Body of pancreas (tissue), 4 donors: ENCODE results near the gene SRRM2. TPM values are rescaled to one million over a fixed set of nuclear protein-coding genes. Genes with fewer than 3 reads are reported as not detected.

Experiments
- ATAC-seq: fragments of 150-250 bp; one replicate; pipeline ENCODE4 v1.9.1; 2016
- DNase-seq, 4 donors: peaks; one replicate each; pipeline ENCODE4 v3.0.0-alpha.2; 2019
- H3K27ac ChIP-seq, 4 donors: fragments of 200-600 bp; sonication (generic); 1 replicate in 3 of 4; 2 replicates in 1 of 4; pipeline versions ENCODE4 v1.5.1 to v1.6.1; 2016 to 2019; ENCODE audit warnings: mild to moderate bottlenecking in 1 of 4, mixed read lengths in 1 of 4, moderate library complexity in 1 of 4
- H3K27me3 ChIP-seq, 2 donors: fragments of 200-600 bp; sonication (generic); one replicate each; pipeline ENCODE4 v1.6.0; 2016; ENCODE audit warnings: mild to moderate bottlenecking in 1 of 2
- H3K36me3 ChIP-seq, 2 donors: fragments of 200-600 bp; sonication (generic); replicated peaks in 1 of 2; 2 replicates each; pipeline ENCODE4 v1.5.1; 2016; ENCODE audit warnings: low read depth in 2 of 2; ENCODE audit not compliant: insufficient read depth in 1 of 2
- H3K4me1 ChIP-seq: fragments of 200-600 bp; sonication (generic); one replicate; pipeline ENCODE4 v1.6.0; 2016
- H3K4me3 ChIP-seq, 2 donors: fragments of 200-600 bp; sonication (generic); 1 replicate in 1 of 2; 2 replicates in 1 of 2; pipeline ENCODE4 v1.5.1; 2016 to 2019
- H3K9me3 ChIP-seq, 3 donors: fragments of 200-600 bp; sonication (generic); 1 replicate in 2 of 3; 2 replicates in 1 of 3; pipeline ENCODE4 v1.5.1; 2016
- CTCF ChIP-seq, 7 experiments: fragments of 450-650 bp in 4 of 7; fragments of 200-600 bp in 3 of 7; sonication (generic) in 3 of 7; IDR thresholded peaks; one replicate each; pipeline ENCODE4 v1.5.1; 2016 to 2019; ENCODE audit warnings: antibody characterized with exemption in 7 of 7
- POLR2A ChIP-seq, 3 donors: fragments of 450-650 bp; IDR thresholded peaks; one replicate each; pipeline ENCODE4 v1.6.1; 2016; ENCODE audit warnings: antibody characterized with exemption in 3 of 3, mild to moderate bottlenecking in 2 of 3
- WGBS, 2 donors: methylation state at CpG; one replicate each; pipeline ENCODE4 v1.1.5; 2017; 5-methylcytosine and 5-hydroxymethylcytosine counted together
- intact Hi-C: fragments of 100-400 bp; cut with DNase I; formaldehyde crosslinking; loops from one replicate; pipeline ENCODE4 v1.15.1; 2023
- total RNA-seq, 2 donors: library from RNA; depleted of rRNA; stranded (reverse); fragments of >200 nt; gene quantifications; one replicate each; pipeline ENCODE4 v1.1.0, GENCODE V29; 2016

Gene SRRM2
- total RNA-seq, 2 donors from 2014 or later, result 231 to 1,198 TPM

- ATAC-seq, result no peak
- intact Hi-C loops, result no loop called here
- H3K4me3 ChIP-seq, result no peak overlapping the region
- H3K4me1 ChIP-seq, result peaks cover 5% of the 10 kb centered on the region
- H3K27ac ChIP-seq, result no peak overlapping the region
- 77% methylated on average over 12 to 20 of the region's 20 CpGs for WGBS, 2 donors
- H3K27me3 ChIP-seq, result no peaks in the 10 kb centered on the region
- no peak for DNase-seq
- TF ChIP-seq POLR2A (IDR thresholded peaks at IDR 0.05), result no peak
- H3K36me3 ChIP-seq, result no peaks in the 10 kb centered on the region
- no peaks in the 10 kb centered on the region for H3K9me3 ChIP-seq
Measured at GRCh38 chr16:2814551-2815298, 62.3 kb downstream of the SRRM2 start.

GRCh38 chr16:2815299-2815771 is 62.9 kb downstream of the SRRM2 start:
- Histone ChIP-seq H3K9me3 (no peaks in the 10 kb centered on the region), H3K27me3 (no peaks in the 10 kb centered on the region), H3K4me3 (no peak overlapping the region), H3K36me3 (no peaks in the 10 kb centered on the region), H3K4me1 (peaks cover 5% of the 10 kb centered on the region), H3K27ac (no peak overlapping the region)
- ATAC-seq (no peak), DNase-seq (no peak)
- WGBS, 2 donors, result 60 to 75% methylated on average over 5 to 10 of the region's 10 CpGs
- intact Hi-C loops, result no loop called here
- TF ChIP-seq POLR2A (IDR thresholded peaks at IDR 0.05) (no peak), CTCF (IDR thresholded peaks at IDR 0.05) (no peak)

GRCh38 chr16:2816751-2817339 is 64.4 kb downstream of the SRRM2 start, which contains the start of gene PRSS21:
PRSS21 (plus strand) TSS chr16:2817237; CDS start chr16:2817269, 32 bp downstream.
- Histone ChIP-seq H3K27me3 (no peaks in the 10 kb centered on the region), H3K9me3 (no peaks in the 10 kb centered on the region), H3K27ac (no peak within 1 kb of the TSS), H3K36me3 (no peaks in the 10 kb centered on the region), H3K4me3 (no peak within 1 kb of the TSS), H3K4me1 (peaks cover 5% of the 10 kb centered on the region)
- WGBS, 2 donors, result 38 to 57% methylated on average over 19 to 28 of the region's 28 CpGs
- ATAC-seq (peak; percentile 10), DNase-seq (peak in 1 of 4 donors; percentile 27)
- intact Hi-C loops, result no loop called here
- TF ChIP-seq CTCF (IDR thresholded peaks at IDR 0.05), result peak in 1 of 7 experiments; percentile 11
- no peak for TF ChIP-seq POLR2A (IDR thresholded peaks at IDR 0.05)

DNA sequence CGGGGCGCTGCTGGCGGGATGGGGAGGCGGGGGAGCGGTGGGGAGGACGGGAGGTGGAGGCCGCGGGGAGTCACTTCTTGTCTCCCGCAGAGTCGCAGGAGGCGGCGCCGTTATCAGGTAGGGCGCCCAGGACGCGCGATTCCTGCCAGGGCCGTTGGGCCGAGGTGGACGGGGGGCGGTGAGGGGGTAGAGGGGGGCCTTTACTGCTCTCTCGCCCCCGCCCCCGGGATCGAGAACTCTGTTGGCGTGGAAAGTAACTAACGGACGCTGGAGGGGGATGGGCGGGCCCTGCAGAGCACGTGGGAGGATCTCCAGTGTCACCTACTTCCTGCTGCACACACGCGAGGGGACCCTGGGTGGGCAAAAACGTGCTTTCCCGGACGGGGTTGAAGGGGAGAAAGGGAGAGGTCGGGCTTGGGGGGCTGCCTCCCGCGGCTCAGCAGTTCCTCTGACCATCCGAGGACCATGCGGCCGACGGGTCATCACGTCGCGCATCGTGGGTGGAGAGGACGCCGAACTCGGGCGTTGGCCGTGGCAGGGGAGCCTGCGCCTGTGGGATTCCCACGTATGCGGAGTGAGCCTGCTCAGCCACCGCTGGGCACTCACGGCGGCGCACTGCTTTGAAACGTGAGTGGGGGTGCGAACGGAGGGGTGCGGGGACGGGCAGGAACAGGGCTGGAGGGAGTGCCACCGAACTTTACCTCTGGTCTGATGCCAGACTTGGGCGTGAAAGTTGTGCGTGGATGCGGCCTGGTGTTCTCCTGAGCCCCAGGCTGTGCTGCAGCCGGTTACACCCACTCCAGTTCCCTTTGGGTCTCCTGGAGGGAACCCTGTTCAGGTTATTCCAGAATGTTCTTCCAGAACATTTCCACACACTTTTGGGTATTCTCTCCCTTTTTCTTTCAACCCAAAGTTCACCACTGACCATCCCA is 65.2 kb downstream of the SRRM2 start:
- Histone ChIP-seq H3K27ac (no peak overlapping the region), H3K9me3 (no peaks in the 10 kb centered on the region), H3K27me3 (no peaks in the 10 kb centered on the region), H3K4me3 (no peak overlapping the region), H3K4me1 (peaks cover 5% of the 10 kb centered on the region), H3K36me3 (no peaks in the 10 kb centered on the region)
- peak; percentile 15 for ATAC-seq
- peak in 1 of 4 donors; percentile 2 for DNase-seq
- intact Hi-C loops, result no loop called here
- TF ChIP-seq POLR2A (IDR thresholded peaks at IDR 0.05), result no peak
- no peak for TF ChIP-seq CTCF (IDR thresholded peaks at IDR 0.05)
- 68 to 73% methylated on average over 54 to 68 of the region's 68 CpGs for WGBS, 2 donors
